Fibroblast of mammary gland (primary cell): ENCODE data around the gene MESD.

ENCODE experiments used
- DNase-seq: peaks from one replicate; pipeline ENCODE4 v3.0.0-alpha.2; 2010; ENCODE audit warnings: low read depth
- H3K4me3 ChIP-seq: 2 replicates; pipeline ENCODE4 v1.5.1; 2011; ENCODE audit warnings: low read depth, mild to moderate bottlenecking, low read length, moderate library complexity; ENCODE audit not compliant: control insufficient read depth
- TF ChIP-seq, protein P1 (sequence below): conservative IDR thresholded peaks from 2 replicates; pipeline ENCODE4 v1.5.1; 2011; ENCODE audit warnings: low read depth, low read length, inconsistent platforms; ENCODE audit not compliant: control insufficient read depth, insufficient read depth

Gene MESD

DNA sequence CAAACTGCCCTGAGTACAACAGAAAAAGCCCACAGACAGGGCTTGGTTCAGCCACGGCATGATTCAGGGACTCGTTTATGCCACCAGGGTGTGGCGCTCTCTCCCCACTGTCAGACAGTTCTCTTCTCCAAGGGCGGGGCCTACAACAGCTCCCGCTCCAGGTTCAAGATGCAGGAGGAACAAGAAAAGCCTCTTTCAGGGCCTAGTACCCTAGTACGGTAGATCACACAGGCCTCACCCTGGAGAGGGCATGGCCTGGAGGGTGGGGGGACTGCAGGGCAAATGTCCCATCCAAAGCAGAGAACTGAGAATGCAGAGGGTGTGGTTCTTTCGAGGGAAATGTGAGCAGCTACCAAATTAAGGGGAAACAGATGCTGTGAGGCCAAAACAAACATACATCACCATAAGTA lies 12.0 kb downstream of the MESD start:
- DNase-seq, result peak; percentile 65
- TF ChIP-seq, protein P1, sequence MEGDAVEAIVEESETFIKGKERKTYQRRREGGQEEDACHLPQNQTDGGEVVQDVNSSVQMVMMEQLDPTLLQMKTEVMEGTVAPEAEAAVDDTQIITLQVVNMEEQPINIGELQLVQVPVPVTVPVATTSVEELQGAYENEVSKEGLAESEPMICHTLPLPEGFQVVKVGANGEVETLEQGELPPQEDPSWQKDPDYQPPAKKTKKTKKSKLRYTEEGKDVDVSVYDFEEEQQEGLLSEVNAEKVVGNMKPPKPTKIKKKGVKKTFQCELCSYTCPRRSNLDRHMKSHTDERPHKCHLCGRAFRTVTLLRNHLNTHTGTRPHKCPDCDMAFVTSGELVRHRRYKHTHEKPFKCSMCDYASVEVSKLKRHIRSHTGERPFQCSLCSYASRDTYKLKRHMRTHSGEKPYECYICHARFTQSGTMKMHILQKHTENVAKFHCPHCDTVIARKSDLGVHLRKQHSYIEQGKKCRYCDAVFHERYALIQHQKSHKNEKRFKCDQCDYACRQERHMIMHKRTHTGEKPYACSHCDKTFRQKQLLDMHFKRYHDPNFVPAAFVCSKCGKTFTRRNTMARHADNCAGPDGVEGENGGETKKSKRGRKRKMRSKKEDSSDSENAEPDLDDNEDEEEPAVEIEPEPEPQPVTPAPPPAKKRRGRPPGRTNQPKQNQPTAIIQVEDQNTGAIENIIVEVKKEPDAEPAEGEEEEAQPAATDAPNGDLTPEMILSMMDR, result peak; percentile 67
- no peak overlapping the region for H3K4me3 ChIP-seq

DNA sequence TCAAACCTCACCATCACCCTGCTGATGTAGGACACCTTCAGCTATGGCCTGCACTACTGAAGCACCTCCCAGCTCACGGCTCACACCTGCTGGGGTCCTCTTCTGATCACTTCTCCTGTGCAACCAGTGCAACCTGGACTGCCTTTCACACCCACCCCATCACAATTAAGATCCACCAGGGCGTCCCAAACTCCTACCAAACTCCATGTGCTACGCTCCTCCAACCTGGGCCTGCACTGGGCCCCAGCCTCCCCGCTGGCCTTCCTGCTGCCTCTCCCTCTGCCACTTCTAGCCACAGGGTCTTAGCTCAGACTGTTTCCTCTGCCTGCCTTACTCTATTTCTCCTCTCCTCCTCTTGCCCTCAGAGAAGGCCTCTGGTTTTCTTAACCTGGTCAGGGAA lies 12.8 kb downstream of the MESD start:
- no peak overlapping the region for H3K4me3 ChIP-seq
- no peak for DNase-seq
- TF ChIP-seq, protein P1, result no peak

DNA sequence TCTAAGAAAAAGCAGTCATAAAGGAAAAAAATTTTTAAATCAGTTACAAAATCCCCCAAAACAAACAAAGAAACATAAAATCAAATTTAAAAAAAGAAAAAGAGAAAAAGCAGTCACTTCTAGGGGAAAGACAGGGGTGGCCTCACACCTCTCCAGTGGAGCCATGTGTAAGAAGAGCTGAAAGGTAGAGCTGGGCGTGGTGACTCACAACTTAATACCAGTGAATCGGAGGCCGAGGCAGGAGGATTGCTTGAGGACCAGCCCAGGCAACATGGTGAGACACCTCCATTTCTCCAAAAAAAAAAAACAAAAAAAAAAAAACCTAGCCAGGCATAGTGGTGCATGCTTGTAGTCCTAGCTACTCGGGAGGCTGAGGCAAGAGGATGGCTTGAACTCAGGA lies 14.7 kb downstream of the MESD start:
- TF ChIP-seq, protein P1, result no peak
- no peak for DNase-seq
- no peak overlapping the region for H3K4me3 ChIP-seq

DNA sequence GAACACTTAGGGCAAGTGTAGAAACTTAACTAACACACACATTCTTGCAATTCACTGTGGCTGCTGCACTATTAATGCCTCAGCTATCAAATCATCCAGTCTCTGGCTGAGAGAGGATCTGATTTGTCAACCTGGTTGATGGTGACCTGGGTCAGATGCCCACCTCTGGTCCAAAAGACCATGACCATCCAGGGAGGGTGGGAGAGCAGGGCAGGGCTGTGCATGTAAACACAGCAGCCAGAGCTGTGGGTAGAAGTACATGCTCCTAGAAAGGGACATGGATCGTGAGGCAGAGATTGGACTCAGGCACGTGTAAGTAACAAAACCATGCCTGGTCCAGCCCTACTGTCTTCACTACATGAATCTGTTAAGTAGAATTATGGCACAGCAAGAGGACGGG lies 17.3 kb downstream of the MESD start:
- H3K4me3 ChIP-seq, result no peak overlapping the region
- TF ChIP-seq, protein P1, result no peak
- no peak for DNase-seq

DNA sequence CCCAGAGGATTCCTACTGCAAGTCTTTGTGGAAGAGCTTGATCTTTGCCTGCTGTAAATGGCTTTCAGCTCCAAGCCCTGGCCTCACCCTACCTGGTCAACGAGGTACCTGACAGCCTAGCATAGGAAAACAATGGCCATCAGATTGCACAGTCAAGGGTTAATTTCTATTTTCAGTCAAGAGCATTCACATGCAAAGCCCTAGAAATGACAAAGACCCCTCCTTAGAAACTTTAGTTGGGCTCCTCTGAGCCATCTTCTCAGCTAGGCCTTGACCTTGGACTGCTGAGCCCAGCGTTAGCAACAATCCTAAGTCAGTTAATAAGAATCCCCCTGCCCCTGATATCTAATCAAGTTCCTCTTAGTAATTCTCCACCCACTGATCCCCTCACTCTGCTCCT lies 18.5 kb downstream of the MESD start:
- TF ChIP-seq, protein P1, result no peak
- no peak overlapping the region for H3K4me3 ChIP-seq

DNA sequence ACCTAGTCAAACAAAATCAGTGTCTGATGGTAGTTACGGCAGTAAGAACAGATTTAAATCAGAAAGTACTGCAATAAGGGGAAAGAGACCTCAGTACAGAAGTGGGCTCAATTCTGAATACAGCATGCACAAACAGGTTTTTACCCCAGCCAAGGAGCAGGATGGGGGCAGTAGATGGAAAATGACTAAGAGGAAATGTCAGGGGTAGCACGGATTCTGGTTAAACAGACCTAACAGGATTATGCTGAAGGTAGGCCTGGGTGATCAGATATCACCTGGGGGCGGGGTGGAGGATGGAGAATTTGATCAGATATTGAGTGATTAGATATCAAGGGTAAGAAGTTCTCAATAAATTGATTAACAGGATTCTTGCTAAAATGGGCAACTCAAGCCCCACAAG lies 19.0 kb downstream of the MESD start:
- TF ChIP-seq, protein P1, result no peak
- no peak for DNase-seq

More for the DNA sequence above, 18.5 kb downstream of the MESD start:
- DNase-seq, result no peak

DNA sequence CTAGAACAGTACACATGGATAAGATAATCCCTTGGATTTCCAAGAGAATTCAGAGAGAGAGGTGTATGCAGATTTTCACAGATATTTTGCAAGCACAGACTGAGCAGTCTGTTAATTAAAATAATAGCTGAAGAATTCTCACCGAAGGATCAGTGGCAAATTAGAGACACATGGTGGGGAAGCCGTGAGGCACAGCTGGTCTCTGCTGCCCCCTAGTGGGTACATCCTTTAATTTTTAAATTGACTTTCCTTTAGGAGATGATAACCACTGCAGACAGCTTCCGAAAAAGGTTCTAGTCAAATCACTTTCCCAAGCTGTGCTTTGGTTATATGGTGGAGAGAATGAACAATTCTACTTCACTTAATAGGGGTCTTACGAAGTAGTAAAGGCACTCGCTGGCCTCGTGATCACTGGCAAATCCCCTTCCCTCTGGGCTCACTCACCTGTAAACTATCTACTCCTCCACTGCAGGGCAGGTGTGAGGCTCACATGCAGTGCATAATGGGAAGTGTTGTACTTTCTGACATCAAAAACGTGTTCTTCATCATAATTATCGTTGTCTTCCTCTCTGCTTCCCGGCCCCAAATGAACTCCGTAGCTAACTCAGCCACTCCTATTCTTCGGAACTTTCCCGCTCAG lies 19.5 kb downstream of the MESD start:
- peak; percentile 65 for DNase-seq
- no peak overlapping the region for H3K4me3 ChIP-seq
- TF ChIP-seq, protein P1, result peak; percentile 81

More for the DNA sequence above, 19.0 kb downstream of the MESD start:
- no peak overlapping the region for H3K4me3 ChIP-seq
